ENCODE results near the gene BBS9. TPM values are rescaled to one million over a fixed set of nuclear protein-coding genes. Genes with fewer than 3 reads are reported as not detected.

BBS9 gene
- total RNA-seq, 1 donor from 2014 or later = 33.0 TPM

GRCh38 chr7:33099154-33099940, 30.0 kb upstream of the BBS9 start:
- Mint-ChIP-seq H3K36me3 (ENCODE audit: low read depth, unreplicated experiment) (peaks cover 34% of the 10 kb centered on the region), H3K27ac (ENCODE audit: unreplicated experiment) (no peak overlapping the region), H3K4me3 (ENCODE audit: unreplicated experiment) (no peak overlapping the region), H3K4me1 (ENCODE audit: unreplicated experiment) (no peaks in the 10 kb centered on the region), H3K27me3 (ENCODE audit: unreplicated experiment) (peaks cover 3% of the 10 kb centered on the region), H3K9me3 (ENCODE audit: unreplicated experiment) (no peaks in the 10 kb centered on the region)
- DNase-seq (ENCODE audit: low spot score) = no peak
- no peak for TF ChIP-seq CTCF (IDR thresholded peaks at IDR 0.05; ENCODE audit: unreplicated experiment)

GRCh38 chr7:33100770-33101169, 28.6 kb upstream of the BBS9 start:
- Mint-ChIP-seq H3K36me3 (ENCODE audit: low read depth, unreplicated experiment) (peaks cover 27% of the 10 kb centered on the region), H3K27me3 (ENCODE audit: unreplicated experiment) (no peaks in the 10 kb centered on the region), H3K9me3 (ENCODE audit: unreplicated experiment) (no peaks in the 10 kb centered on the region), H3K27ac (ENCODE audit: unreplicated experiment) (no peak overlapping the region), H3K4me1 (ENCODE audit: unreplicated experiment) (no peaks in the 10 kb centered on the region), H3K4me3 (ENCODE audit: unreplicated experiment) (no peak overlapping the region)
- DNase-seq (ENCODE audit: low spot score) = no peak
- no peak for TF ChIP-seq CTCF (IDR thresholded peaks at IDR 0.05; ENCODE audit: unreplicated experiment)

GRCh38 chr7:33101906-33102305, 27.5 kb upstream of the BBS9 start:
- no peaks in the 10 kb centered on the region for H3K4me1 Mint-ChIP-seq (ENCODE audit: unreplicated experiment)
- H3K9me3 Mint-ChIP-seq (ENCODE audit: unreplicated experiment) = no peaks in the 10 kb centered on the region
- H3K27me3 Mint-ChIP-seq (ENCODE audit: unreplicated experiment) = no peaks in the 10 kb centered on the region
- DNase-seq (ENCODE audit: low spot score) = no peak
- TF ChIP-seq CTCF (IDR thresholded peaks at IDR 0.05; ENCODE audit: unreplicated experiment) = no peak
- H3K36me3 Mint-ChIP-seq (ENCODE audit: low read depth, unreplicated experiment) = peaks cover 21% of the 10 kb centered on the region
- H3K27ac Mint-ChIP-seq (ENCODE audit: unreplicated experiment) = no peak overlapping the region
- no peak overlapping the region for H3K4me3 Mint-ChIP-seq (ENCODE audit: unreplicated experiment)

- peaks cover 6% of the 10 kb centered on the region for H3K4me1 Mint-ChIP-seq (ENCODE audit: unreplicated experiment)
- no peaks in the 10 kb centered on the region for H3K9me3 Mint-ChIP-seq (ENCODE audit: unreplicated experiment)
- H3K36me3 Mint-ChIP-seq (ENCODE audit: low read depth, unreplicated experiment) = no peaks in the 10 kb centered on the region
- no peak overlapping the region for H3K27ac Mint-ChIP-seq (ENCODE audit: unreplicated experiment)
- peak; percentile 38 for TF ChIP-seq CTCF (IDR thresholded peaks at IDR 0.05; ENCODE audit: unreplicated experiment)
- no peaks in the 10 kb centered on the region for H3K27me3 Mint-ChIP-seq (ENCODE audit: unreplicated experiment)
- DNase-seq (ENCODE audit: low spot score) = peak; percentile 24
- peak overlapping the region; percentile 16 for H3K4me3 Mint-ChIP-seq (ENCODE audit: unreplicated experiment)
Measured at GRCh38 chr7:33107136-33108066, 22.0 kb upstream of the BBS9 start.

All from endothelial cell (in vitro differentiated cells).